GM12865 (cell line): ENCODE results near the gene DACH2.

ENCODE experiments used
- DNase-seq: peaks from one replicate; pipeline ENCODE4 v3.0.0; 2010; ENCODE audit warnings: low read depth
- H3K4me3 ChIP-seq: 2 replicates; pipeline ENCODE4 v1.5.1; 2011; ENCODE audit warnings: mild to moderate bottlenecking, low read depth, low read length, control low read depth
- TF ChIP-seq, protein P1 (sequence below): IDR thresholded peaks from 2 replicates; pipeline ENCODE4 v1.5.1; 2011; ENCODE audit warnings: low read length, control low read depth, low read depth, inconsistent platforms; ENCODE audit not compliant: insufficient read depth; ENCODE audit errors: missing control alignments

The DACH2 gene

DNA sequence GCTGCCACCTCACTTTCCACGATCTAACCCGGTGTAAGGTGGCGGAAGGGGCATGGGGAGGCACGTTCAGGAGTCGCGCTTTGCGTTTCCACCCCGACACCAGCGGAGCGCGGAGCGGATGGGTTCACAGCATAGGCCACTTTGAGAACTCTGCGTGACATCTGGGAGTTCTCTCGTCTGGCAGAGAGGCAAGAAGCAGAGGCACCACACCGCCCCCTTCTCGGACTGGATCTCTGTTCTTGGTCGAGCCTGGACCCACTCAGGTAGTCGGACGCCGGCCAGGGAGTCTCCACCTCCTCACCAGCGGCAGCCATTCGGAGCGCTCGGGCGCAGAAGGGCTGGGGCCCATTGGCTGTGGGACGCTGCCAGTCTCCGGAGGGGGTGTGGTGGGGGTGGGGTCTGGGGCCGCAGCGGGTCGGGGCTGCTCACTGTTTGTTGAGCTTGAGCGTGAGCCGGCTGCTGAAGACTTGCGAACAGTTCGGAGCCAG is at the start of gene DACH2:
TSS of gene DACH2 (plus strand) at position 428 of the 488 bp plus-strand sequence.
- DNase-seq = peak; percentile 77
- TF ChIP-seq, protein P1, sequence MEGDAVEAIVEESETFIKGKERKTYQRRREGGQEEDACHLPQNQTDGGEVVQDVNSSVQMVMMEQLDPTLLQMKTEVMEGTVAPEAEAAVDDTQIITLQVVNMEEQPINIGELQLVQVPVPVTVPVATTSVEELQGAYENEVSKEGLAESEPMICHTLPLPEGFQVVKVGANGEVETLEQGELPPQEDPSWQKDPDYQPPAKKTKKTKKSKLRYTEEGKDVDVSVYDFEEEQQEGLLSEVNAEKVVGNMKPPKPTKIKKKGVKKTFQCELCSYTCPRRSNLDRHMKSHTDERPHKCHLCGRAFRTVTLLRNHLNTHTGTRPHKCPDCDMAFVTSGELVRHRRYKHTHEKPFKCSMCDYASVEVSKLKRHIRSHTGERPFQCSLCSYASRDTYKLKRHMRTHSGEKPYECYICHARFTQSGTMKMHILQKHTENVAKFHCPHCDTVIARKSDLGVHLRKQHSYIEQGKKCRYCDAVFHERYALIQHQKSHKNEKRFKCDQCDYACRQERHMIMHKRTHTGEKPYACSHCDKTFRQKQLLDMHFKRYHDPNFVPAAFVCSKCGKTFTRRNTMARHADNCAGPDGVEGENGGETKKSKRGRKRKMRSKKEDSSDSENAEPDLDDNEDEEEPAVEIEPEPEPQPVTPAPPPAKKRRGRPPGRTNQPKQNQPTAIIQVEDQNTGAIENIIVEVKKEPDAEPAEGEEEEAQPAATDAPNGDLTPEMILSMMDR = no peak
- peak within 1 kb of the TSS; percentile 50 for H3K4me3 ChIP-seq

DNA sequence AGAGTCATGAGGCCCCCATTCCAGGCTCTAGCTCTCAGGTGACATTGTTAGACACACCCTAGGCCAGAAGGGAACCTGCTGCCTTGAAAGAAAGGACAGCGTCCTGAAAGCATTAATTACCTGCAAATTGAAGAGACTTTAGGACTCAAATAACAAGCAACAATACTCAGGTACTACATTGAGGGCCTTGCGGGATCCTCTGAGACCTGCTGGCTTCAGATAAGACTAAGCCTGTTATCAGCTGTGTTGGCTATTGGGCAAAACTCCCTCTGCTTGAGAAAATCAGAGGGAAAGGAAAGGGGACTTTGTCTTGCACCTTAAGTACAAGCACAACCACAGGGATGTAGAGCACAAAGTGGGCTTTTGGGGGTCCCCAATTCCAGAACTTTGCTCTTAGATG is 45.9 kb upstream of the DACH2 start:
- H3K4me3 ChIP-seq = no peak overlapping the region
- TF ChIP-seq, protein P1 = no peak
- no peak for DNase-seq

DNA sequence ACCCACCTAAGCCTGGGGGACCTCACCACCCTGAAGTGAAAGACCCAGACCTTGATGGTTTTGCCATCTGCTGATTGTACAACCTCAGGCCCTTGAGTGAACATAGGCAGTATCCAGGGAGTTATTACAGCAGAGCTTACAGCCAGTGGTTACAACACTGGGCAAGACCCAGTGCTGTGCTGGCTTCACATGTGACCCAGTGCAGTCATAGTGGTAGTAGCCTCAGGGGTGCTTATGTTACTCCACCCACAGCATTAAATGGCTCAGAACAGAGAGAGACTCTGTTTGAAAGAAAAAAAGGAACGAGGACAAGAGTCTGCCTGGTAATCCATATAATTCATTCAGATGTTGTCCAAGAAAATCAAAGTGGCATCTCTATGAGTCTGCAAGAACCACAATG is 45.2 kb upstream of the DACH2 start:
- TF ChIP-seq, protein P1 = no peak
- no peak overlapping the region for H3K4me3 ChIP-seq
- no peak for DNase-seq

DNA sequence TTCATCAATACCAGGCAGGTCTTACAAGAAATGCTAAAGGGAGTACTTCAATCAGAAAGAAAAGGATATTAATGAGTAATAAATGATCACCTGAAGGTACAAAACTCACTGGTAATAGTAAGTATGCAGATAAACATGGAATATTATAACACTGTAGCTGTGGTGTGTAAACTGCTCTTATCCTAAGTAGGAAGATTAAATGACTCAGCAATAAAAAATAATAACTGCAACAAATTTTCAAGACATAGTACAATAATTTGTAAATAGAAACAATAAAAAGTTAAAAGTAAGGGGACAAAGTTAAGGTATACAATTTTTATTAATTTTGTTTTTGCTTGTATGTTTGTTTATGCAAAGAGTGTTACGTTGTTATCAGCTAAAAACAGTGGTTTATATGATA is 43.7 kb upstream of the DACH2 start:
- TF ChIP-seq, protein P1 = no peak
- no peak overlapping the region for H3K4me3 ChIP-seq
- DNase-seq = no peak

DNA sequence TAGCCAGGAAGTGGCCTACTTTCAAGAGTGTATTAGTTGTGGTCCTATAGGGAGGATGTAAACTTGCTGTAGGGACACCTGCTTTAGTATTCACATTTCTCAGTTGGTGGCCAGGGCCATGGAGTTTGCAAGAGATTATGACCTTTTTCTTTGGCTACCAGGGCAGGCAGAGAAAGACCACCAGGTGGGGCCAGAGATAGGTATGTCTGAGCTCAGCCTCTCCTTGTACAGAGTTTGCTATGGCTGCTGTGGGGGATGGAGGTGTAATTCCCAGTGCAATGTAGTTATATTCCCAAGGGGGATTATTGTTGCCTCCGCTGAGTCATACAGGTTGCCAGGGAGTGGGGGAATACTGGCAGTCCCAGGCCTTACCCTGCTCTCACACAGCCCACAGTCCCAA is 26.3 kb upstream of the DACH2 start:
- no peak for DNase-seq
- no peak overlapping the region for H3K4me3 ChIP-seq
- TF ChIP-seq, protein P1 = no peak

DNA sequence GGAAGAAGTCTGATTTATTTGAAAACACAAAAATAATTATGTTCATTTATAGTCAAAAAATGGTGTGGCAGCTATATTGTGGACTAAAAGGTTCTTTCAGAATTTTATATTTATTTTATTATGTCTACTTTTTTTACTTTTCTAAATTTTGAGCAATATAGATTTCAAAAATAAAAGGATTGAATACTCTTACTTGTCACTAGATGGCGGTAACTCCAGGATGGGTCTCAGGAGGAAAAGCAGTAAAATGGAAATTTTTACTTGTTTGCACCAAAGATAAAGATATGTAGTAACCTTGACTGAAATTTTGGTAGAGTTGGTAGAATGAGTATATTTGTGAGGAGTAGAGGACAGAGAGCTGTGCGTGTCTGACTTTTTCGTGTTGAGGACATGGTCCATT is 14.5 kb upstream of the DACH2 start:
- TF ChIP-seq, protein P1 = peak; percentile 26
- H3K4me3 ChIP-seq = no peak overlapping the region

DNA sequence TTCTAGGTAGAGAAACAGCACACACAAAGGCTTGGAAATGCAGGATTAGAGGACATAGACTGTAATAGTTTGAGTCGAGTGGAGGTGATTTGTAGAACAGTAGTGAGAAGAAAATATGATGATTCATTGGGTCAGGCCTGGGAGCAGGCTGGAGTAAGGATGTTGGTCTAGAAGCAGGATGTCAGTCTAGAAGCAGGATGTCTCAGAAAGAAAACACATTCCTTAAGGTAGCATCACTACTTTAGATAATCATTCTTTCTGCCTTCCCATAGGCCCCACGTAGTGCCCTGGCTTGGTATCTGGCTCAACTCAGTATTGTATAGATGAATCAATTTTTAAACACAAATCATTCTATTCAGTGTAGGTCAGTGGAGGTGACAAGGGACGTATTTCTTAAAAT is 11.2 kb upstream of the DACH2 start:
- no peak overlapping the region for H3K4me3 ChIP-seq
- no peak for DNase-seq
- TF ChIP-seq, protein P1 = no peak

More for the DNA sequence above, 14.5 kb upstream of the DACH2 start:
- peak; percentile 10 for DNase-seq
